LNCaP clone FGC (cell line): ENCODE measurements around the gene C12orf42.

Experiments used
- DNase-seq: peaks from one replicate; pipeline ENCODE4 v3.0.0-alpha.2; 2011; ENCODE audit warnings: low read depth
- H3K4me3 ChIP-seq: 2 replicates; pipeline ENCODE4 v1.5.1; 2011; ENCODE audit warnings: mild to moderate bottlenecking, low read depth, low read length, control low read depth
- TF ChIP-seq, protein P1 (sequence below): IDR thresholded peaks from 2 replicates; pipeline ENCODE4 v1.5.1; 2012; ENCODE audit warnings: mild to moderate bottlenecking; ENCODE audit not compliant: control insufficient read depth, insufficient read depth; ENCODE audit errors: extremely low read depth

C12orf42 gene

DNA sequence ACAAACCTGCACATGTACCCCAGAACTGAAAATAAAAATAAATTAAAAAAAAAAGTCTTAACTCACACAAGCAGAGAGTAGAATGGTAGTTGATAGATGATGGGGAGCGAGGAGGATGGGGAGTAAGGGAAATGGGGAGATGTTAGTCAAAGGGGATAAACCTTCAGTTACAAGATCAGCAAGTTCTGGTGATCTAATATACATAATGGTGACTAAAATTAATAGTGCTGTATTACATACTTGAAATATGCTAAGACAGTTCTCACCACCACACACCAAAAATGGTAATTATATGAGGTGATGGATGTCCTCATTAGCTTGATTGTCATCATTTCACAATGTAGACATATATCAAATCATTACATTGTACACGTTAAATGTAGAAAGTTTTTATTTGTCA is 3.2 kb upstream of the C12orf42 start:
- H3K4me3 ChIP-seq: no peak overlapping the region
- no peak for DNase-seq
- TF ChIP-seq, protein P1, sequence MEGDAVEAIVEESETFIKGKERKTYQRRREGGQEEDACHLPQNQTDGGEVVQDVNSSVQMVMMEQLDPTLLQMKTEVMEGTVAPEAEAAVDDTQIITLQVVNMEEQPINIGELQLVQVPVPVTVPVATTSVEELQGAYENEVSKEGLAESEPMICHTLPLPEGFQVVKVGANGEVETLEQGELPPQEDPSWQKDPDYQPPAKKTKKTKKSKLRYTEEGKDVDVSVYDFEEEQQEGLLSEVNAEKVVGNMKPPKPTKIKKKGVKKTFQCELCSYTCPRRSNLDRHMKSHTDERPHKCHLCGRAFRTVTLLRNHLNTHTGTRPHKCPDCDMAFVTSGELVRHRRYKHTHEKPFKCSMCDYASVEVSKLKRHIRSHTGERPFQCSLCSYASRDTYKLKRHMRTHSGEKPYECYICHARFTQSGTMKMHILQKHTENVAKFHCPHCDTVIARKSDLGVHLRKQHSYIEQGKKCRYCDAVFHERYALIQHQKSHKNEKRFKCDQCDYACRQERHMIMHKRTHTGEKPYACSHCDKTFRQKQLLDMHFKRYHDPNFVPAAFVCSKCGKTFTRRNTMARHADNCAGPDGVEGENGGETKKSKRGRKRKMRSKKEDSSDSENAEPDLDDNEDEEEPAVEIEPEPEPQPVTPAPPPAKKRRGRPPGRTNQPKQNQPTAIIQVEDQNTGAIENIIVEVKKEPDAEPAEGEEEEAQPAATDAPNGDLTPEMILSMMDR: no peak

- DNase-seq: no peak
- TF ChIP-seq, protein P1: no peak
- H3K4me3 ChIP-seq: no peak overlapping the region
These were observed 867 bp downstream of the C12orf42 start for GRCh38 chr12:103494734-103495468.

DNA sequence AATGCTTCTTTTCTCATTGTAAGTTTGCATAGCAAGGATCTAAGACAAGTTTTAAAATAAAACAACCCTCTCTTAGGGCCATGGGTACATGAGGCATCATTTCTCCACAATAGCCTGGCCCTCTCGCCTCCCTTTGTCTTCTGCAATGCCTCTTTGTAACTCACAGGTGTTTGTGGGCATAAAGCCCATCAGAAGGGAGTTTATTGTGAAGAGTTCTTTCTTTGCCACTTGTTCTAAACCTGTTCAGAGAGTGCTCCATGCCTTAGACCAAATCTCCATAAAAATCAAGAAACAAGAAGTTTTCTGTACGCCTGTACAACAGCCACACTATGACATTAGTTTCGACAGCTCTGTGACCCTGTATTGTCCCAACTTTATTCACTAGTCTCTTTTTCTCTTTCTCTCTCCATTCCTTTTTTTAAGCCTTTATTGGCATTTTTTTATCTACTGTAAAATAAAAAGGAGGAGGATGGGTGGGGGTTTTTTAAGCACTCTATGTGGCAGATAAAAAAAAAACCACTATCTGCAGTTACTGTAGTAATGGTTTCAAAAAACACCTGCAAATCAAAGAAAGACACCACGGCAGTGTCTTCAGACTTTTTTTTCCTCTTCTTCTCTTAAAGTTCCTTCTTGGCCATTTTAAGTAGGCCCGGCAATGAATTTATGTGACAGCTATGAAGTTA is 1.6 kb downstream of the C12orf42 start:
- no peak for DNase-seq
- H3K4me3 ChIP-seq: no peak overlapping the region
- TF ChIP-seq, protein P1: no peak

- TF ChIP-seq, protein P1: no peak
- no peak overlapping the region for H3K4me3 ChIP-seq
- no peak for DNase-seq
These were observed 2.6 kb downstream of the C12orf42 start for GRCh38 chr12:103493199-103493598.

GRCh38 chr12:103482365-103482764 is 13.4 kb downstream of the C12orf42 start:
- no peak overlapping the region for H3K4me3 ChIP-seq
- TF ChIP-seq, protein P1: no peak
- DNase-seq: no peak

GRCh38 chr12:103475073-103475472 is 20.7 kb downstream of the C12orf42 start:
- TF ChIP-seq, protein P1: no peak
- no peak overlapping the region for H3K4me3 ChIP-seq
- DNase-seq: no peak
